Measurements from ENCODE around the gene THAP11.

THAP11 gene

DNA sequence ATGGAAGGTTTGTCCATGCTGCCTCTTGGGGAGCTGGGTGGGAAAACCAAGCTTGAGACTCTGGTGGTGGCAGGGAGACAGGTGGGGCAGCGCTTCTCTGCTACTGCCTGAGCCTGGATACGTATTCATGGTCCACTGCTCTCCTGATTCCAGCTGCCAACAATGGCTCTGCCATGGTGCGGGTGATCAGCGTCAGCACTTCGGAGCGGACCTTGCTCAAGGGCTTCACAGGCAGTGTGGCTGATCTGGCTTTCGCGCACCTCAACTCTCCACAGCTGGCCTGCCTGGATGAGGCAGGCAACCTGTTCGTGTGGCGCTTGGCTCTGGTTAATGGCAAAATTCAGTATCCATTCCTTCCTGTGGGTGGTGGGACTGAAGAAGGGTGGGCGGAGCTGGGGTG lies 34.9 kb downstream of the THAP11 start:
- Histone ChIP-seq H3F3A (ENCODE audit: low read depth) (no peaks in the 10 kb centered on the region), H3K9me3 (ENCODE audit: insufficient read depth, low read depth, low read length) (no peaks in the 10 kb centered on the region), H3K4me3 (ENCODE audit: low read length, poor library complexity, severe bottlenecking) (no peak overlapping the region), H4K20me1 (ENCODE audit: insufficient read depth, low read length, poor library complexity, severe bottlenecking) (peaks cover 35% of the 10 kb centered on the region), H3K4me1 (ENCODE audit: insufficient read depth, low read length, poor library complexity, severe bottlenecking) (peaks cover 23% of the 10 kb centered on the region), H3K4me2 (ENCODE audit: low read depth, low read length, poor library complexity, severe bottlenecking) (peak overlapping the region; percentile 91), H3K36me3 (ENCODE audit: insufficient read depth, low read length) (peaks cover 56% of the 10 kb centered on the region; the same call in 1 of the 2 replicates), H2AFZ (ENCODE audit: low read length) (no peak overlapping the region), H3K27me3 (ENCODE audit: insufficient read depth, low read length, poor library complexity, severe bottlenecking) (no peaks in the 10 kb centered on the region), H3K9me2 (replicated peaks; ENCODE audit: low read depth, low read length) (no peaks in the 10 kb centered on the region), H3K9ac (ENCODE audit: low read depth, low read length, poor library complexity, severe bottlenecking) (no peak overlapping the region), H3K79me2 (ENCODE audit: insufficient read depth, low read length) (peaks cover 47% of the 10 kb centered on the region)
- TF ChIP-seq, protein P1, sequence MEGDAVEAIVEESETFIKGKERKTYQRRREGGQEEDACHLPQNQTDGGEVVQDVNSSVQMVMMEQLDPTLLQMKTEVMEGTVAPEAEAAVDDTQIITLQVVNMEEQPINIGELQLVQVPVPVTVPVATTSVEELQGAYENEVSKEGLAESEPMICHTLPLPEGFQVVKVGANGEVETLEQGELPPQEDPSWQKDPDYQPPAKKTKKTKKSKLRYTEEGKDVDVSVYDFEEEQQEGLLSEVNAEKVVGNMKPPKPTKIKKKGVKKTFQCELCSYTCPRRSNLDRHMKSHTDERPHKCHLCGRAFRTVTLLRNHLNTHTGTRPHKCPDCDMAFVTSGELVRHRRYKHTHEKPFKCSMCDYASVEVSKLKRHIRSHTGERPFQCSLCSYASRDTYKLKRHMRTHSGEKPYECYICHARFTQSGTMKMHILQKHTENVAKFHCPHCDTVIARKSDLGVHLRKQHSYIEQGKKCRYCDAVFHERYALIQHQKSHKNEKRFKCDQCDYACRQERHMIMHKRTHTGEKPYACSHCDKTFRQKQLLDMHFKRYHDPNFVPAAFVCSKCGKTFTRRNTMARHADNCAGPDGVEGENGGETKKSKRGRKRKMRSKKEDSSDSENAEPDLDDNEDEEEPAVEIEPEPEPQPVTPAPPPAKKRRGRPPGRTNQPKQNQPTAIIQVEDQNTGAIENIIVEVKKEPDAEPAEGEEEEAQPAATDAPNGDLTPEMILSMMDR (conservative IDR thresholded peaks at IDR 0.05; ENCODE audit: low read length) = no peak
- no peak for TF ChIP-seq EZH2phosphoT487 (IDR thresholded peaks at IDR 0.05; ENCODE audit: borderline replicate concordance)

DNA sequence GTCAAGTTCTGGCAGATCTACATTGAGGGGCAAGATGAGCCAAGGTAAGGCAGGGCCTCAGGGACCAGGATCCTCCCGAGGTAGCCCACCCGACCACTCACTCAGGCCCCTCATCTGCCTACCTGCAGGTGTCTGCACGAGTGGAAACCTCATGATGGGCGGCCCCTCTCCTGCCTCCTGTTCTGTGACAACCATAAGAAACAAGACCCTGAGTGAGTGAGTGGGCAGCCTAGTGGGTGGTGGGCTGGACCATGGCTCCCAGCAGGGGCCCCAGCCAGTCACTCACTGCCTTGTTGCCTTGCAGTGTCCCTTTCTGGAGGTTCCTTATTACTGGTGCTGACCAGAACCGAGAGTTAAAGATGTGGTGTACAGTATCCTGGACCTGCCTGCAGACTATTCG lies 36.1 kb downstream of the THAP11 start:
- Histone ChIP-seq H3K9me2 (replicated peaks; ENCODE audit: low read depth, low read length) (no peaks in the 10 kb centered on the region), H3K4me3 (ENCODE audit: low read length, poor library complexity, severe bottlenecking) (no peak overlapping the region), H3F3A (ENCODE audit: low read depth) (no peaks in the 10 kb centered on the region), H3K4me1 (ENCODE audit: insufficient read depth, low read length, poor library complexity, severe bottlenecking) (peaks cover 23% of the 10 kb centered on the region), H3K9ac (ENCODE audit: low read depth, low read length, poor library complexity, severe bottlenecking) (no peak overlapping the region), H3K27me3 (ENCODE audit: insufficient read depth, low read length, poor library complexity, severe bottlenecking) (no peaks in the 10 kb centered on the region), H3K4me2 (ENCODE audit: low read depth, low read length, poor library complexity, severe bottlenecking) (no peak overlapping the region), H3K36me3 (ENCODE audit: insufficient read depth, low read length) (peaks cover 68% of the 10 kb centered on the region; the same call in 1 of the 2 replicates), H3K79me2 (ENCODE audit: insufficient read depth, low read length) (peaks cover 43% of the 10 kb centered on the region), H3K9me3 (ENCODE audit: insufficient read depth, low read depth, low read length) (no peaks in the 10 kb centered on the region), H2AFZ (ENCODE audit: low read length) (no peak overlapping the region), H4K20me1 (ENCODE audit: insufficient read depth, low read length, poor library complexity, severe bottlenecking) (peaks cover 34% of the 10 kb centered on the region)
- no peak for TF ChIP-seq EZH2phosphoT487 (IDR thresholded peaks at IDR 0.05; ENCODE audit: borderline replicate concordance)
- TF ChIP-seq, protein P1 (conservative IDR thresholded peaks at IDR 0.05; ENCODE audit: low read length) = no peak

DNA sequence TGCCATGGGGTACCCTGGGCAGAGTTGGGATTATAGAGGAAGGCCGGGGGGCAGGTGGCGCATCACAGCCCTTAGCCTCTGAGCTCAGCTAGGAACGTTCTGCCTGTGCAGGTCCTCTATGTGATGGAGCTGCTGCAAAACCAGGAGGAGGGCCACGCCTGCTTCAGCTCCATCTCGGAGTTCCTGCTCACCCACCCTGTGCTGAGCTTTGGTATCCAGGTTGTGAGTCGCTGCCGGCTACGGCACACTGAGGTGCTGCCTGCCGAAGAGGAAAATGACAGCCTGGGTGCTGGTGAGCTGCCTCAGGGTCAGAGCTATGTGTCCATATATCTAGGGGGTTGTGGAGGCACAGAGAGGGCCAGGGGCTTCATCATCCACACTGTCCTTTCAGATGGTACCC lies 36.7 kb downstream of the THAP11 start:
- no peak overlapping the region for H2AFZ ChIP-seq (ENCODE audit: low read length)
- H3K4me3 ChIP-seq (ENCODE audit: low read length, poor library complexity, severe bottlenecking) = no peak overlapping the region
- H3K36me3 ChIP-seq (ENCODE audit: insufficient read depth, low read length) = peaks cover 73% of the 10 kb centered on the region; the same call in 1 of the 2 replicates
- no peaks in the 10 kb centered on the region for H3K9me2 ChIP-seq (replicated peaks; ENCODE audit: low read depth, low read length)
- peaks cover 19% of the 10 kb centered on the region for H3K4me1 ChIP-seq (ENCODE audit: insufficient read depth, low read length, poor library complexity, severe bottlenecking)
- no peak overlapping the region for H3K9ac ChIP-seq (ENCODE audit: low read depth, low read length, poor library complexity, severe bottlenecking)
- no peaks in the 10 kb centered on the region for H3K9me3 ChIP-seq (ENCODE audit: insufficient read depth, low read depth, low read length)
- no peak overlapping the region for H3K4me2 ChIP-seq (ENCODE audit: low read depth, low read length, poor library complexity, severe bottlenecking)
- H4K20me1 ChIP-seq (ENCODE audit: insufficient read depth, low read length, poor library complexity, severe bottlenecking) = peaks cover 28% of the 10 kb centered on the region
- peaks cover 37% of the 10 kb centered on the region for H3K79me2 ChIP-seq (ENCODE audit: insufficient read depth, low read length)
- no peaks in the 10 kb centered on the region for H3K27me3 ChIP-seq (ENCODE audit: insufficient read depth, low read length, poor library complexity, severe bottlenecking)
- TF ChIP-seq, protein P1 (conservative IDR thresholded peaks at IDR 0.05; ENCODE audit: low read length) = no peak
- TF ChIP-seq EZH2phosphoT487 (IDR thresholded peaks at IDR 0.05; ENCODE audit: borderline replicate concordance) = no peak
- no peaks in the 10 kb centered on the region for H3F3A ChIP-seq (ENCODE audit: low read depth)

Data from Loucy (cell line).